CD4-positive, alpha-beta T cell treated with Interleukin-17A for 4 hours (primary cell): ENCODE data around the gene ARL3.
A peak's percentile ranks its signal among the peaks of the same experiment; 100 is the strongest.
"Not testable (repeated sequence)": the region's sequence is repeated elsewhere in the genome, so short reads cannot be mapped to it uniquely, and the experiment has no call there.

ENCODE experiments used
- DNase-seq: peaks from one replicate; pipeline ENCODE4 v3.0.0-alpha.2; 2020; ENCODE audit warnings: mixed read lengths

The ARL3 gene

GRCh38 chr10:102713814-102714620, at the start of gene ARL3:
Gene ARL3 (minus strand): TSS chr10:102714397. CDS start chr10:102714275, 122 bp downstream.
- DNase-seq = peak; percentile 96

GRCh38 chr10:102763037-102763607, 48.9 kb upstream of the ARL3 start:
- DNase-seq = no peak

GRCh38 chr10:102762401-102763015, 48.3 kb upstream of the ARL3 start:
- no peak for DNase-seq

- DNase-seq = no peak
Observed at GRCh38 chr10:102761981-102762380, 47.8 kb upstream of the ARL3 start.

- DNase-seq = no peak
Observed at GRCh38 chr10:102759497-102760210, 45.5 kb upstream of the ARL3 start.

GRCh38 chr10:102758933-102759262, 44.7 kb upstream of the ARL3 start:
- DNase-seq = not testable (repeated sequence)

- DNase-seq = no peak
Observed at GRCh38 chr10:102758240-102758932, 44.2 kb upstream of the ARL3 start.

GRCh38 chr10:102757323-102757722, 43.1 kb upstream of the ARL3 start:
- DNase-seq = no peak

- no peak for DNase-seq
Observed at GRCh38 chr10:102753718-102754117, 39.5 kb upstream of the ARL3 start.

- peak; percentile 32 for DNase-seq
Observed at GRCh38 chr10:102752934-102753664, 38.9 kb upstream of the ARL3 start.

- no peak for DNase-seq
Observed at GRCh38 chr10:102752266-102752930, 38.2 kb upstream of the ARL3 start.

GRCh38 chr10:102745157-102745556, 31.0 kb upstream of the ARL3 start:
- DNase-seq = no peak

- no peak for DNase-seq
Observed at GRCh38 chr10:102744374-102745051, 30.3 kb upstream of the ARL3 start.

- DNase-seq = peak; percentile 96
Observed at GRCh38 chr10:102743588-102744373, 29.6 kb upstream of the ARL3 start, which contains the start of gene WBP1L. Gene WBP1L (plus strand): TSS chr10:102743948. CDS start chr10:102744054, 106 bp downstream.

GRCh38 chr10:102743078-102743587, 28.9 kb upstream of the ARL3 start:
- no peak for DNase-seq

- DNase-seq = not testable (repeated sequence)
Observed at GRCh38 chr10:102742313-102742712, 28.1 kb upstream of the ARL3 start.

GRCh38 chr10:102741726-102742237, 27.6 kb upstream of the ARL3 start:
- DNase-seq = no peak

- DNase-seq = no peak
Observed at GRCh38 chr10:102740229-102740628, 26.0 kb upstream of the ARL3 start.

GRCh38 chr10:102738692-102739121, 24.5 kb upstream of the ARL3 start:
- no peak for DNase-seq
